Skeletal muscle cell (primary cell): ENCODE measurements around the gene CHCHD3.
A peak's percentile ranks its signal among the peaks of the same experiment; 100 is the strongest.
"Not testable (repeated sequence)": the region's sequence is repeated elsewhere in the genome, so short reads cannot be mapped to it uniquely, and the experiment has no call there.

ENCODE experiments used
- DNase-seq: peaks from one replicate; pipeline ENCODE4 v3.0.0-alpha.2; 2010; ENCODE audit warnings: low read depth
- H3K4me3 ChIP-seq: 2 replicates; pipeline ENCODE4 v1.5.1; 2011; ENCODE audit warnings: low read depth, mild to moderate bottlenecking, control low read depth, low read length, moderate library complexity

Gene CHCHD3

DNA sequence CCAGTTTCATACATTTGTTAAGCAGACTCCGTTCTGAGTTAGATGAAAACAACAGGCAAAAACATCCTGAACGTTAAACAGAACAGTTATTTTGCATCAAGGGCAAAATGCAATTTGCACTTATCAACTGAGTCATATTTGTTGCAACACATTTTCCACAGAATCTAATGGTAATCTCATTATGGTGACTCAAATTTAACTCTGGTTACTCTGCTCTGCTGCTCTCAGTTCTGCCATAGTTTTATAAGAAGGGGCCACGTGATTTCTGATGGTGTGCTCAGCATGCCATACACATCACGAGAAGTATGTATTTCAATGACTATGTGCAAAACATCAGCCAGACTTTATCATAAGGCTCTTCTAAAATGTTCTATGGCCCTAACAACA is 148.8 kb downstream of the CHCHD3 start:
- DNase-seq, result peak; percentile 50
- H3K4me3 ChIP-seq, result no peak overlapping the region

GRCh38 chr7:132932296-132933071 is 149.4 kb downstream of the CHCHD3 start:
- no peak for DNase-seq
- no peak overlapping the region for H3K4me3 ChIP-seq

- no peak for DNase-seq
Observed at GRCh38 chr7:132930881-132931280, 151.0 kb downstream of the CHCHD3 start.

GRCh38 chr7:132929944-132930343 is 151.9 kb downstream of the CHCHD3 start:
- DNase-seq, H3K4me3 ChIP-seq: not testable (repeated sequence)

More at GRCh38 chr7:132930881-132931280, 151.0 kb downstream of the CHCHD3 start:
- H3K4me3 ChIP-seq, result no peak overlapping the region

DNA sequence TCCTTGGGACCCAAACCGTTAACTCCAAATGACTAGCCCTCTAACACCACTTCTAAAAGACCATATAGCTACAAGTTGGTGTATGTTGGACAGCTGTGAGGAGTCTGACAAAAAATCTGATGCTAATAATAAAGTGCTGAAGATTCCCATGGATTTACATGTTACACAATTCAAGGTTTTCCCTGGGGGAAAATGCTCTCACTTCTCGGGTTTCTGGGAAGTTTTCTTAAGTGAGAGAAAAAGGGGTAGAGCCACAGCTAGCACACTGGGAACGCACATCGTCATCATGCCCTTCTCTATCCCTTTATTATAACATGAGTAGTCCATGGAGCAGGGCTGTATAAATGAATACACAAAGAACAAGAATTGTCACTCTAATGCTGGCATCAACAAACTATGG is 162.1 kb downstream of the CHCHD3 start:
- DNase-seq, result peak; percentile 68

GRCh38 chr7:132915647-132916046 is 166.2 kb downstream of the CHCHD3 start:
- DNase-seq, result no peak
- no peak overlapping the region for H3K4me3 ChIP-seq

More for the DNA sequence above, 162.1 kb downstream of the CHCHD3 start:
- H3K4me3 ChIP-seq, result no peak overlapping the region

DNA sequence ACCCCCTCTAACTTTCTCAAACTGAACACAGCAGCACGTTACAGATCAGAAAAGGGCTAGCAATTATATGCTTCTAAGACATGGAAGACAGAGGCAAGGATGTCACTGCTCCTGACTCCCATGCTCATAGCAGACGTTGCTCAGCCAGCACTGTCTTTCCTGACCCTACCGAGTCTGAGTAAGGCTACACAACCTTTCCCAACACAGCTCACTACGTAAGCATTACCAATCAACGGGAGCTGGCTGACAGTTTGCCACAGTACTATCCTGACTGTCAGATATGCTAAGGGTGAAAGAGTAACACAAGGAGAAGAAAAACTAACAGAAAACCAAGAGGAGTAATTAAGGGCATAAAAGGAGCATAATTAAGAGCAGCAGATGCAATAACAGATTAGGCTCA is 171.2 kb downstream of the CHCHD3 start:
- no peak overlapping the region for H3K4me3 ChIP-seq
- DNase-seq, result no peak

GRCh38 chr7:132907380-132907940 is 174.4 kb downstream of the CHCHD3 start:
- DNase-seq, result no peak

DNA sequence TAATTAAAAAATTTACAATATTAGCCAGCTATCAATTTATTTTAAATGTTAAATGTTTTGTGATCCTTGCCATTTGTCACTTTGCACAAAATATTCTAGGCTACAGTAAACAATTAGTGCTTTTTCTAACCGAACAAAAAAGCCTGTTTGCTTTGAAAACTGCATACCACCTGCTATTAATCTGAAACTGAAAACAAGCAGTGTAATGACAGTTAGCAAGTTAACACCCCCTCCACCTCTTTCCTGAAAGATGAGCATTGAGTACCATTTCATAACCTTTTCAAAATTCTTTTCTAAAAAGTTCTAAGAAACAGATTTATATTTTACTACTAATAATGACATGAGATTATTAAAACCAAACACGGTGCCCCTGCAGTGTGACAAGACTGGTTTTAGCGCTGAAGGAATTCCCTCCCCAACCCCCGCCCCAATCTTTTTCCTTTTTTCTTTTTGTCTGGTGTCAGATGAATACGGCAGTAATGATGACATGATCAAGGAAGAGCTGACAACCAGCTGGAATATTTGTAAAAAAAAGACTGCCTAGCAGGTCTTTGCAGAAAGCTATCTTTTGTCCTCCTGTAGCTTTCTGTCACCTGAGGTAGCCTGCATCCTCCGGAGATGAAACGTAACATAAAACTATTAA is 175.6 kb downstream of the CHCHD3 start:
- DNase-seq, result no peak

More at GRCh38 chr7:132907380-132907940, 174.4 kb downstream of the CHCHD3 start:
- no peak overlapping the region for H3K4me3 ChIP-seq

GRCh38 chr7:132905136-132905535 is 176.8 kb downstream of the CHCHD3 start:
- DNase-seq, H3K4me3 ChIP-seq: not testable (repeated sequence)

More for the DNA sequence above, 175.6 kb downstream of the CHCHD3 start:
- no peak overlapping the region for H3K4me3 ChIP-seq

DNA sequence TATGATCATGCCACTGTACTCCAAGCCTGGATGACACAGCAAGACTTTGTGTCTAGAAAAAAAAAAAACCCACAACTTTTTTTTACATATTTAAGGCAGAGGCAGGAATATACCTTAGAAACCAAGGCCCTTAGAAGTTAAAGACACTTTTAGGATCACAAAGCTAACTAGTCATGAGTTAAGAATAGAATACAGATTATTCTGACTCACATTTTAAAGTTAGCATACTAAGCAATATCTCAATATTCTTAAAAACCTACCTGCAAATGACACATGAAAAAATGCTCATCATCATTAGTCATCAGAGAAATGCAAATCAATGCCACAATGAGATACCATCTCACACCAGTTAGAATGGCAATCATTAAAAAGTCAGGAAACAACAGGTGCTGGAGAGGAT is 177.7 kb downstream of the CHCHD3 start:
- no peak overlapping the region for H3K4me3 ChIP-seq
- no peak for DNase-seq

GRCh38 chr7:132902294-132902693 is 179.6 kb downstream of the CHCHD3 start:
- DNase-seq, H3K4me3 ChIP-seq: not testable (repeated sequence)

GRCh38 chr7:132901241-132901640 is 180.6 kb downstream of the CHCHD3 start:
- DNase-seq, result no peak
- H3K4me3 ChIP-seq, result no peak overlapping the region

- H3K4me3 ChIP-seq, result no peak overlapping the region
- DNase-seq, result no peak
Observed at GRCh38 chr7:132899833-132900232, 182.1 kb downstream of the CHCHD3 start.

DNA sequence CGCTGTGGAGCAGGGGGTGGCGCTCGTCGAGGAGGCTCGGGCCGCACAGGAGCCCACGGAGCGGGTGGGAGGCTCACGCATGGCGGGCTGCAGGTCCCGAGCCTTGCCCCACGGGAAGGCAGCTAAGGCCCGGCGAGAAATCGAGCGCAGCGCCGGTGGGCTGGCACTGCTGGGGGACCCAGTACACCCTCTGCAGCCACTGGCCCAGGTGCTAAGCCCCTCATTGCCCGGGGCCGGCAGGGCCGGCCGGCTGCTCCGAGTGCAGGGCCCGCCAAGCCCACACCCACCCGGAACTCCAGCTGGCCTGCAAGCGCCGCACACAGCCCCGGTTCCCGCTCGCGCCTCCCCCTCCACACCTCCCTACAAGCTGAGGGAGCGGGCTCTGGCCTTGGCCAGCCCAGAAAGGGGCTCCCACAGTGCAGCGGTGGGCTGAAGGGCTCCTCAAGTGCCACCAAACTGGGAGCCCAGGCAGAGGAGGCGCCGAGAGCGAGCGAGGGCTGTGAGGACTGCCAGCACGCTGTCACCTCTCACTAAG is 183.2 kb downstream of the CHCHD3 start:
- H3K4me3 ChIP-seq, DNase-seq: not testable (repeated sequence)

GRCh38 chr7:132897093-132897687 is 184.7 kb downstream of the CHCHD3 start:
- no peak overlapping the region for H3K4me3 ChIP-seq
- no peak for DNase-seq

DNA sequence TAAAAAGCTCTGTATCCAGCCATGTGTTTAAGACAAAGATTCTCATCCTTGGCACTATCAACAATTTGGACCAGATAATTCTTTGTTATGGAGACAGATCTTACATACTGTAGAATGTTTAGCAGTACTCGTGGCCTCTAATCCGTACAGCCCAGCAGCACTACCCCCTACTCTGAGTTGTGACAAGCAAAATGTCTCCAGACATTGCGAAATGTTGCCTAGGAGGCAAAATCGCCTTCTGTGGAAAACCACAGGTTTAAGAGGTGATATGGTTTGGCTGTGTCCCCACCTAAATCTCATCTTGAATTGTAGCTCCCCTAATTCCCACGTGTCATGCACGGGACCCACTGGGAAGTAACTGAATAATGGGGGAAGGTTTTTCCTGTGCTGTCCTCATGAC is 186.7 kb downstream of the CHCHD3 start:
- no peak for DNase-seq

GRCh38 chr7:132893560-132893959 is 188.3 kb downstream of the CHCHD3 start:
- H3K4me3 ChIP-seq, result no peak overlapping the region
- no peak for DNase-seq

More for the DNA sequence above, 186.7 kb downstream of the CHCHD3 start:
- no peak overlapping the region for H3K4me3 ChIP-seq

DNA sequence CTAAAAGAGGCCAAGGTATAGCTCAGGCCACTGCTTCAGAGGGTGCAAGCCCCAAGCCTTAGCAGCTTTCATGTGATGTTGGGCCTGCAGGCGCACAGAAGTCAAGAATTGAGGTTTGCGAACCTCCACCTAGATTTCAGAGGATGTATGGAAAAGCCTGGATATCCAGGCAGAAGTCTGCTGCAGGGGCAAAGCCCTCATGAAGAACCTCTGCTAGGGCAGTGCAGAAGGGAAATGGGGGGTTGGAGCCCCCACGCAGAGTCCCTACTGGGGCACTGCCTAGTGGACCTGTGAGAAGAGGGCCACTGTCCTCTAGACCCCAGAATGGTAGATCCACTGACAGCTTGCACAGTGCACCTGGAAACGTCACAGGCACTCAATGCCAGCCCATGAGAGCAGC is 189.1 kb downstream of the CHCHD3 start:
- not testable (repeated sequence) for DNase-seq, H3K4me3 ChIP-seq

DNA sequence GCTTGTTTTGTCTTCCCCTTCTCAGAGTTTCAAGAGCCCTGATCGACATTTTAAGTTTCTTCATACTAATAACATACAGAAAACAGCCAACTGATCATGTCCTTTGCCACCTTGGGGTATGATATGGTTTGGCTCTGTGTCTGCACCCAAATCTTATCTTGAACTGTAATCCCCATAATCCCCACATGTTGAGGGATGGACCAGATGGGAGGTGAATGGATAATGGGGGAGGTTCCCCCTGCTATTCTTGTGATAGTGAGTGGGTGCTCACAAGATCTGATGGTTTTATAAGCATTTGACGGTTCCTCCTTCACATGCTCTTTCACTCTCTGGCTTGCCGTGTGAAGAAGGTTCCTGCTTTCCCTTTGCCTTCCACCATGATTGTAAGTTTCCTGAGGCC is 190.3 kb downstream of the CHCHD3 start:
- no peak for DNase-seq
- H3K4me3 ChIP-seq, result no peak overlapping the region
